Renal cortex interstitium (tissue), 15 donors: Measurements from ENCODE around the gene GFM1. TPM values are rescaled to one million over a fixed set of nuclear protein-coding genes. Genes with fewer than 3 reads are reported as not detected.
A peak's percentile ranks its signal among the peaks of the same experiment; 100 is the strongest.

ENCODE experiments used
- DNase-seq, 11 donors: peaks; one replicate each; pipeline ENCODE4 v3.0.0-alpha.2; 2013; ENCODE audit warnings: low read depth in 9 of 11, low spot score in 4 of 11; ENCODE audit errors: extremely low read depth in 1 of 11
- long read RNA-seq, 16 experiments: transcript quantifications; one replicate each; lab custom pipeline, GENCODE V29; 2026
- polyA plus RNA-seq, 3 donors: library from polyadenylated mRNA; unstranded; fragments of 120-200 nt; gene quantifications; one replicate each; pipeline ENCODE4 v1.2.1, GENCODE V29; 2013; ENCODE audit not compliant: insufficient read length in 3 of 3

Gene GFM1
- 10 to 100 TPM; 44.4 to 52.5 (median 48.9) TPM for polyA plus RNA-seq
- long read RNA-seq, donor 1, transcript GFM1-210 (18 exons, 3,721 nt) = major isoform, 10 of 10 reads
- long read RNA-seq, donor 1, partial matches to known transcripts = 0 of 10 reads
- long read RNA-seq, donor 1, other reads (novel, unspliced or antisense) = 0 of 10 reads
- long read RNA-seq, donor 2, partial matches to known transcripts = 15 of 49 reads
- long read RNA-seq, donor 2, other reads (novel, unspliced or antisense) = 30 of 49 reads
- long read RNA-seq, donor 3, transcript GFM1-210 (18 exons, 3,721 nt) = major isoform, 7 of 7 reads
- long read RNA-seq, donor 3, partial matches to known transcripts = 0 of 7 reads
- long read RNA-seq, donor 3, other reads (novel, unspliced or antisense) = 0 of 7 reads
- long read RNA-seq, donor 4, transcript GFM1-210 (18 exons, 3,721 nt) = major isoform, 10 of 10 reads
- long read RNA-seq, donor 4, partial matches to known transcripts = 0 of 10 reads
- long read RNA-seq, donor 4, other reads (novel, unspliced or antisense) = 0 of 10 reads
- long read RNA-seq, donor 5 = 0 reads
- long read RNA-seq, donor 6, partial matches to known transcripts = 30 of 67 reads
- long read RNA-seq, donor 6, other reads (novel, unspliced or antisense) = 33 of 67 reads
- long read RNA-seq, donor 7, partial matches to known transcripts = 0 of 5 reads
- long read RNA-seq, donor 7, other reads (novel, unspliced or antisense) = 0 of 5 reads
- long read RNA-seq, donor 8, transcript GFM1-210 (18 exons, 3,721 nt) = major isoform, 12 of 12 reads
- long read RNA-seq, donor 8, partial matches to known transcripts = 0 of 12 reads
- long read RNA-seq, donor 8, other reads (novel, unspliced or antisense) = 0 of 12 reads
- long read RNA-seq, donor 9, transcript GFM1-210 (18 exons, 3,721 nt) = major isoform, 7 of 7 reads
- long read RNA-seq, donor 9, partial matches to known transcripts = 0 of 7 reads
- long read RNA-seq, donor 9, other reads (novel, unspliced or antisense) = 0 of 7 reads
- long read RNA-seq, donor 10, transcript GFM1-210 (18 exons, 3,721 nt) = major isoform, 5 of 5 reads
- long read RNA-seq, donor 10, partial matches to known transcripts = 0 of 5 reads
- long read RNA-seq, donor 10, other reads (novel, unspliced or antisense) = 0 of 5 reads
- long read RNA-seq, donor 11, transcript GFM1-210 (18 exons, 3,721 nt) = major isoform, 8 of 8 reads
- long read RNA-seq, donor 11, partial matches to known transcripts = 0 of 8 reads
- long read RNA-seq, donor 11, other reads (novel, unspliced or antisense) = 0 of 8 reads
- long read RNA-seq, donor 12, partial matches to known transcripts = 0 of 4 reads
- long read RNA-seq, donor 12, other reads (novel, unspliced or antisense) = 0 of 4 reads
- long read RNA-seq, donor 13, transcript GFM1-210 (18 exons, 3,721 nt) = major isoform, 12 of 123 reads
- long read RNA-seq, donor 13, partial matches to known transcripts = 42 of 123 reads
- long read RNA-seq, donor 13, other reads (novel, unspliced or antisense) = 67 of 123 reads
- long read RNA-seq, donor 14, transcript GFM1-210 (18 exons, 3,721 nt) = major isoform, 7 of 7 reads
- long read RNA-seq, donor 14, partial matches to known transcripts = 0 of 7 reads
- long read RNA-seq, donor 14, other reads (novel, unspliced or antisense) = 0 of 7 reads
- long read RNA-seq, donor 15, partial matches to known transcripts = 0 of 2 reads
- long read RNA-seq, donor 15, other reads (novel, unspliced or antisense) = 0 of 2 reads
- long read RNA-seq, donor 16, transcript GFM1-210 (18 exons, 3,721 nt) = major isoform, 24 of 174 reads
- long read RNA-seq, donor 16, partial matches to known transcripts = 21 of 174 reads
- long read RNA-seq, donor 16, other reads (novel, unspliced or antisense) = 129 of 174 reads

GRCh38 chr3:158644345-158644908 lies at the start of gene GFM1:
TSS of gene GFM1 (plus strand) at chr3:158644527. CDS start at chr3:158644635, 108 bp downstream.
- peak; percentile 84 to 96 (median 92) for DNase-seq

DNA sequence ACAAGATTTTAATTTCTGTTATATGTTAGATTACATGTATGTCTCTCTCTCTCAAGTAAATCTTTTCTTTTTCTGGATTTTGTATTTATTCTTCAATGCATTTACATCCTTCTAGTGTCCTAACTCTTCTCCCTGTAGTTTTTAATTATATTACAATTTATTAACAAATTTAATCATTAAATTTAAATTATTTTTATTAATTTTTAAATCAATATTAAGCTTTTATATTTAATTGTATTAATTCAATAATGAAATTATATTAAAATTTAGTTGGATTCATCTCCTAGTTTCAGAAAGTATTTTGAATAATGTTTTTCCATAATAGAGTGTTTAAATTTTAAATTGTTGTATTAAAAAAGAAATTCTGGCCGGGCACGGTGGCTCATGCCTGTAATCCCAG lies 43.5 kb upstream of the GFM1 start:
- no peak for DNase-seq

GRCh38 chr3:158602227-158602626 lies 42.1 kb upstream of the GFM1 start:
- DNase-seq = no peak

GRCh38 chr3:158617982-158618875 lies 26.1 kb upstream of the GFM1 start:
- no peak for DNase-seq

DNA sequence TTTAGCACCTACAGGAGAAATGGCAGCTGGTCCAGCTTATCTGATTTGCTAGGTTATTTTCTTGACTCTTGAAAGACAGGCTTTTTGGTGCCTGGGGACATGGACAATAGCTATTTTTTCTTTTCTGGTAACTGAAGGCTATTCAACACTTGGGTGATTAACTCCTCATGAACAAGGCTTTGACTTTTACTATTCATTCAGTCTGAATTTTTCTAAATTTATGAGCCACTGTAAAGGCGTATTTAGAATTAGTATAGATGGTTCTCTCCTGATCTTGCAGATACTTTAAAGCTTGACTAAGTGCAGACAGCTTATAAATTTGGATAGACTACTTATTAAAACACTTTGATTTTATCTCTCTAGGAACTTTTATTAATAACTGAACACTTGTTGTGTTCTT lies 18.4 kb upstream of the GFM1 start:
- no peak for DNase-seq

- no peak for DNase-seq
These were observed 12.3 kb upstream of the GFM1 start for GRCh38 chr3:158631981-158632380.

- DNase-seq = no peak
These were observed 3.7 kb upstream of the GFM1 start for GRCh38 chr3:158640646-158641045.

- no peak for DNase-seq
These were observed 2.3 kb upstream of the GFM1 start for GRCh38 chr3:158642005-158642404.

DNA sequence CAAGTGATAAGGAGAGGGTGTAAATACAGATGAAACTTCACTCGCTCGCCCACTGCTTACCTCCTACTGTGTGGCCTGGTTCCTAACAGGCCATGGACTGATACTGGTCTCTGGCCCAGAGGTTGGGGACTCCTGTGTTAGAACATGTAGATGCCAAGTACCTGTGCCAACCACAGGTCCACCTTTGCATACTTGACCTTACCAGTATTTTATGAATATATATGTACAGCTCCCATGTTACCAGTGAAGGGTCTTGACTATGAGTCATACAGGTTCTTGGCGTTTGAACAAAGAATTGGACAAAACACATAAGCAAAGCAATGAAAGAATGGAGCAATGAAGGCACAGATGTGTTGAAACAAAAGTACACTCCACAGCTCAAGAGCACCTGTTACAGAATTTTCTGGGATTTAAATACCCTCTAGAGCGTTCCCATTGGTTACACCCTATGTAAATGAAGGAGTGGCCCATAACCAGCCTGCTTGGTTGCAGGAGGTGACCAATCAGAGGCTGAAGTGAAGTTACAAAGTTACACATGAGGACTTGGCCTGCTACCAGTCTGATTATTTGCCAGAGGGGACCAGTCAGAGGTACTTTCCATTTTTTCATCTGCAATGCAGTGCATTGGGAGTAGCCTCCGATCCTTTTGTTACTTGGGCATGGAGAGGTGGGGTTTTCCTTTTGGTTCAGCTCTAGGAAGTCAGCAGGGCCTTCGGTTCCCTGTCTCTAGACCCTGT lies 1.7 kb upstream of the GFM1 start:
- no peak for DNase-seq

DNA sequence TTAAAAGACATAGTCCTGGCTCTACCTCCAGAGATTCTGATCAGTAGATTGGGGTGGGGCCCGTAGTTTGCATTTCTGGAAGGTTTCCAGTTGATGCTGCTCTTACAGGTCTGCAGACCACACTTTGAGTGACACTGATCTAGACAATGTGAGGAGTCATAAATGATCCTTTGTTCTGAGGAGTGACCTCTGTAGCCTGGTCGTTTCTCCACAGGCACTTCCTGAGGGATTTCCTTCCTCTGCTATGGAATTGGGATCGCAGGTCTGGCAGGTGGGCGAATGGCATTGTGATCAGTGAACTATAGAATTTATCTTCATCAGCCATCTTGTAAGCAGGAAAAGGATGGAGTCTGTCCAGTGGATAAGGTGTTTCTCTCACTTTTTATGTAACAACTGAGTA lies 5.5 kb downstream of the GFM1 start:
- DNase-seq = no peak

DNA sequence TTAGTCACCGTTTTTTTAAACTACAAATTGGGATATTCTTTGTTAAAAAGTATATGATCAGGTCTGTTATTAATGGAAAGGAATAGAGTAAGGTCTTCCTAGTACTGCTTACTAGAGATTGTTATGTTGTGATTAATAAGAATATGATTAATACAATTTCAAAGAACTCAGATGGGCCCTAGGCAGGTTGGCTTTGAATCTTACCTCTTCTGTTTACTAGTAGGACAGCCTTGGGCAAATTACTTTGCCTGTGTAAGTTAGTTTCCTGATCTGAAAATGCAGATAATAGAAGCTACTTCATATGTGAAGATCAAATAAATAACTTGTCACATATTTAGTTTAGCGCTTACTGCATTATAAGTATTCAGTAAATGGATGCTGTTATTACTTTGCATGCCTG lies 6.9 kb downstream of the GFM1 start:
- no peak for DNase-seq

DNA sequence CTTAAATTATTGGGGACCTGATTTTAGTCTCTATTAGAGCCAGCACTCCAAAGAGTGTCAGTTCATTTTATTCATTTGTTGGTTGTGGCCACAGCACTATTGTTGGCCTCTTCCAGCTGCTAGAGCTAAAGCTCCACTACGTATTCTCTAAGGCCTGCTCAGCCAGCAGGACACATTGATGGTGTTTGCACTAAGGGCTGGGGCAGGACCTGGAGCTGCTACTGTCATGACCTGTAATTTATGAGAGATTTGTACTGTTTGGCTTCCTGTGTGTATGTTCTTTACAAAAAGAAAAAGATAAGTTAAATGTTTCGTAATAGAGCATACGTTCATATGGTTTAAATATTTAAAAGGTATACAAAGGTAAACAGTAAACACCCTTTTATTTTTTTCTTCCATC lies 8.1 kb downstream of the GFM1 start:
- DNase-seq = no peak

GRCh38 chr3:158658889-158659288 lies 14.6 kb downstream of the GFM1 start:
- DNase-seq = no peak

GRCh38 chr3:158659454-158660237 lies 15.3 kb downstream of the GFM1 start:
- DNase-seq = peak in 8 of 11 donors; percentile 27 to 55 (median 40)

GRCh38 chr3:158660711-158661110 lies 16.4 kb downstream of the GFM1 start:
- DNase-seq = no peak
